ENCODE measurements around the gene TBC1D9.

TBC1D9 gene

GRCh38 chr4:140740906-140741670, 15.1 kb downstream of the TBC1D9 start:
- Mint-ChIP-seq H3K36me3 (no peaks in the 10 kb centered on the region), H3K4me1 (no peaks in the 10 kb centered on the region), H3K27me3 (peaks cover 19% of the 10 kb centered on the region), H3K27ac (no peak overlapping the region), H3K9me3 (peaks cover under 1% of the 10 kb centered on the region), H3K4me3 (no peak overlapping the region)

GRCh38 chr4:140740422-140740821, 15.8 kb downstream of the TBC1D9 start:
- Mint-ChIP-seq H3K4me1 (no peaks in the 10 kb centered on the region), H3K9me3 (no peaks in the 10 kb centered on the region), H3K27ac (no peak overlapping the region), H3K27me3 (peaks cover 23% of the 10 kb centered on the region), H3K4me3 (no peak overlapping the region), H3K36me3 (no peaks in the 10 kb centered on the region)

- Mint-ChIP-seq H3K9me3 (no peaks in the 10 kb centered on the region), H3K27me3 (peaks cover 23% of the 10 kb centered on the region), H3K36me3 (no peaks in the 10 kb centered on the region), H3K4me3 (no peak overlapping the region), H3K4me1 (no peaks in the 10 kb centered on the region), H3K27ac (no peak overlapping the region)
These were observed 16.2 kb downstream of the TBC1D9 start for GRCh38 chr4:140739971-140740370.

GRCh38 chr4:140738139-140738538, 18.0 kb downstream of the TBC1D9 start:
- peaks cover 21% of the 10 kb centered on the region for H3K27me3 Mint-ChIP-seq
- no peak overlapping the region for H3K4me3 Mint-ChIP-seq
- H3K36me3 Mint-ChIP-seq: no peaks in the 10 kb centered on the region
- no peak overlapping the region for H3K27ac Mint-ChIP-seq
- H3K9me3 Mint-ChIP-seq: no peaks in the 10 kb centered on the region
- no peaks in the 10 kb centered on the region for H3K4me1 Mint-ChIP-seq

- no peaks in the 10 kb centered on the region for H3K4me1 Mint-ChIP-seq
- H3K27ac Mint-ChIP-seq: no peak overlapping the region
- H3K36me3 Mint-ChIP-seq: no peaks in the 10 kb centered on the region
- no peaks in the 10 kb centered on the region for H3K9me3 Mint-ChIP-seq
- H3K4me3 Mint-ChIP-seq: no peak overlapping the region
- peaks cover 17% of the 10 kb centered on the region for H3K27me3 Mint-ChIP-seq
These were observed 19.4 kb downstream of the TBC1D9 start for GRCh38 chr4:140736669-140737343.

- Mint-ChIP-seq H3K27ac (no peak overlapping the region), H3K27me3 (peaks cover 15% of the 10 kb centered on the region)
These were observed 20.3 kb downstream of the TBC1D9 start for GRCh38 chr4:140735779-140736391.

GRCh38 chr4:140735317-140735716, 20.9 kb downstream of the TBC1D9 start:
- H3K27me3 Mint-ChIP-seq: peaks cover 9% of the 10 kb centered on the region
- no peak overlapping the region for H3K27ac Mint-ChIP-seq
- no peak overlapping the region for H3K4me3 Mint-ChIP-seq
- no peaks in the 10 kb centered on the region for H3K4me1 Mint-ChIP-seq
- no peaks in the 10 kb centered on the region for H3K9me3 Mint-ChIP-seq
- H3K36me3 Mint-ChIP-seq: no peaks in the 10 kb centered on the region

More at GRCh38 chr4:140735779-140736391, 20.3 kb downstream of the TBC1D9 start:
- Mint-ChIP-seq H3K36me3 (no peaks in the 10 kb centered on the region), H3K9me3 (no peaks in the 10 kb centered on the region), H3K4me3 (no peak overlapping the region), H3K4me1 (no peaks in the 10 kb centered on the region)

- Mint-ChIP-seq H3K9me3 (no peaks in the 10 kb centered on the region), H3K27me3 (peaks cover 10% of the 10 kb centered on the region), H3K4me3 (no peak overlapping the region), H3K27ac (no peak overlapping the region), H3K36me3 (no peaks in the 10 kb centered on the region), H3K4me1 (no peaks in the 10 kb centered on the region)
These were observed 23.4 kb downstream of the TBC1D9 start for GRCh38 chr4:140732780-140733179.

GRCh38 chr4:140729344-140730049, 26.7 kb downstream of the TBC1D9 start:
- no peaks in the 10 kb centered on the region for H3K4me1 Mint-ChIP-seq
- H3K9me3 Mint-ChIP-seq: no peaks in the 10 kb centered on the region
- H3K4me3 Mint-ChIP-seq: no peak overlapping the region
- peaks cover 6% of the 10 kb centered on the region for H3K27me3 Mint-ChIP-seq
- no peaks in the 10 kb centered on the region for H3K36me3 Mint-ChIP-seq
- no peak overlapping the region for H3K27ac Mint-ChIP-seq

GRCh38 chr4:140726776-140727500, 29.2 kb downstream of the TBC1D9 start:
- Mint-ChIP-seq H3K4me1 (no peaks in the 10 kb centered on the region), H3K36me3 (no peaks in the 10 kb centered on the region), H3K27me3 (peaks cover 4% of the 10 kb centered on the region), H3K27ac (no peak overlapping the region), H3K4me3 (no peak overlapping the region), H3K9me3 (no peaks in the 10 kb centered on the region)

GRCh38 chr4:140725556-140725955, 30.6 kb downstream of the TBC1D9 start:
- H3K4me1 Mint-ChIP-seq: peaks cover 13% of the 10 kb centered on the region
- no peaks in the 10 kb centered on the region for H3K9me3 Mint-ChIP-seq
- no peaks in the 10 kb centered on the region for H3K36me3 Mint-ChIP-seq
- H3K27me3 Mint-ChIP-seq: peaks cover 4% of the 10 kb centered on the region
- no peak overlapping the region for H3K27ac Mint-ChIP-seq
- no peak overlapping the region for H3K4me3 Mint-ChIP-seq

GRCh38 chr4:140724760-140725159, 31.4 kb downstream of the TBC1D9 start:
- peaks cover 16% of the 10 kb centered on the region for H3K4me1 Mint-ChIP-seq
- no peak overlapping the region for H3K27ac Mint-ChIP-seq
- H3K9me3 Mint-ChIP-seq: no peaks in the 10 kb centered on the region
- no peaks in the 10 kb centered on the region for H3K36me3 Mint-ChIP-seq
- peaks cover 4% of the 10 kb centered on the region for H3K27me3 Mint-ChIP-seq
- no peak overlapping the region for H3K4me3 Mint-ChIP-seq

GRCh38 chr4:140720387-140721304, 35.5 kb downstream of the TBC1D9 start:
- peak overlapping the region; percentile 37 for H3K4me3 Mint-ChIP-seq
- peaks cover 17% of the 10 kb centered on the region for H3K4me1 Mint-ChIP-seq
- no peaks in the 10 kb centered on the region for H3K36me3 Mint-ChIP-seq
- no peak overlapping the region for H3K27ac Mint-ChIP-seq
- peaks cover 2% of the 10 kb centered on the region for H3K27me3 Mint-ChIP-seq
- no peaks in the 10 kb centered on the region for H3K9me3 Mint-ChIP-seq

GRCh38 chr4:140719686-140720085, 36.5 kb downstream of the TBC1D9 start:
- Mint-ChIP-seq H3K27ac (no peak overlapping the region), H3K27me3 (no peaks in the 10 kb centered on the region), H3K4me3 (no peak overlapping the region), H3K36me3 (no peaks in the 10 kb centered on the region), H3K4me1 (peaks cover 17% of the 10 kb centered on the region), H3K9me3 (no peaks in the 10 kb centered on the region)
